Stimulated activated CD8-positive, alpha-beta memory T cell treated with anti-CD3 and anti-CD28 coated beads, Interleukin-12 subunit alpha, Interleukin-12 subunit beta, amount 100 ng/mL, for 1 hour (primary cell): ENCODE results near the gene USP5.

Source experiments
- DNase-seq: peaks from one replicate; pipeline ENCODE4 v3.0.0-alpha.2; 2020; ENCODE audit warnings: low read depth

Gene USP5

DNA sequence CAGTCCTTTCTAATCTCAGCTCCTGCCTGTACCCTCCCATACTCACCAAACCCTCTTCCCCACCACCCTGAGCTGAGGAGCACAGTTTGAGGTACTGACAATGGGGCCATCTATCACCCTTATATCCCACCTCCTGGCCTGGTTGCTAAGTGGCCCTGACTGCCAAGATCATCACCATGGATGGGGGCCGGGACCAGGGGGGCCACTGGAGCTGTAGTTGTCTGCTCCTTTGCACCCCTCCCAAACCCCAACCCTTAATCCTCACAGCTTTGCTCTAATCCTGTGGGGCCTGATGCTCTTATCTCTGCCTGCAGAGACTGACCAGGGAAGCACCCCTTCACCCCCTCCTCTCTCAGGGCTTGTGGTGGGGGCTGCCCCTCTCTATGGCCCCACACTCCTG is 11.6 kb upstream of the USP5 start:
- DNase-seq: no peak

DNA sequence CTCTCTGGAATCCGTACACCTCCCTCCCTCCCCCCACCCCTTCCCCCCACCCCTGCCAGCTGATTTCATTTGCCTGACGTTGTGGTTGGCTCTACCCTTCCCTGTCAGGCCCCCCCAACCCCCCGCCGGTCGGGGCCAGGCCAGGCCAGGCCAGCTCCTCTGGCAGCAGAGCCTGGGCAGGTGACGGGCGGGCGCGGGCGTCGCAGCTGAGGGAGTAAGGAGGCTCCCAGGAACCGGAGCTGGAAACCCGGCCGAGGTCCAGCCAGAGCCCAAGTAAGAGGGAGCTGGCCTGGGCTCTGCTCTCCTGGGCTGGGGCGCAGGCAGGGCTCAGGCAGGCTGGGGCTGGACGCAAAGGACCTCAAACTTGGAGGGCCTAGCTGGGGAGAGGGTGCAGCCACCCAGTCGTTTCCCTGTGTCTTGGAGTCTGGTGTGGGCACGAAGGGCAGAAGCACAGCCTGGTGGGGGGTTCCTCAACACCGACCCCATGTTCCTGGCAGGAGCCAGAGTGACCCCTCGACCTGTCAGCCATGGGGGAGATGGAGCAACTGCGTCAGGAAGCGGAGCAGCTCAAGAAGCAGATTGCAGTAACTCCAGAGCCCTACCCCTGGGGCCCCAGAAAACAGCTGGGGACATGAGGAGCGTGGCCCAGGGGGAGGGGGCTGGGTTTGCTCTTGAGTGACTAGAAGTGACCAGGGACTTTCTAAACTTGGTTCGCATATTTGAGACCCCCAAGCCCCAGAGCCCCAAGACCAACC is 11.0 kb upstream of the USP5 start, which contains the start of gene GNB3:
Gene GNB3, plus strand, starts transcription at position 165 of the 755 bp plus-strand sequence. Its CDS starts 363 bp downstream, at position 528.
- DNase-seq: no peak

DNA sequence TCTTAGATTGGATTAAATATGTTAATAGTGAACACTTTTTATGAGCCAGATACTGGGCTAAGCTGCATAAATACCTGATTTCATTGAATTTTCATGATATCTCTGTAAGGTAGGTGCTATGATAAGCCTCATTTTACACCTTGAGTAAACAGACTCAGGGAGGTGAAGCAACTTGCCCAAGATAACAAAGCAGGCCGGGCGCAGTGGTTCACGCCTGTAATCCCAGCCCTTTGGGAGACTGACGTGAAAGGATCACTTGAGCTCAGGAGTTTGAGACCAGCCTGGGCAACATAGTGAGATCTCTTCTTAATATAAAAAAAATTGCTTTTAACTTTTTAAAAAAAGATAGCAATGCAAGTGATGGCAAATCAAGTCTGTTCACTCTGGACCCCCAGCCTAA is 9.9 kb upstream of the USP5 start:
- DNase-seq: no peak

DNA sequence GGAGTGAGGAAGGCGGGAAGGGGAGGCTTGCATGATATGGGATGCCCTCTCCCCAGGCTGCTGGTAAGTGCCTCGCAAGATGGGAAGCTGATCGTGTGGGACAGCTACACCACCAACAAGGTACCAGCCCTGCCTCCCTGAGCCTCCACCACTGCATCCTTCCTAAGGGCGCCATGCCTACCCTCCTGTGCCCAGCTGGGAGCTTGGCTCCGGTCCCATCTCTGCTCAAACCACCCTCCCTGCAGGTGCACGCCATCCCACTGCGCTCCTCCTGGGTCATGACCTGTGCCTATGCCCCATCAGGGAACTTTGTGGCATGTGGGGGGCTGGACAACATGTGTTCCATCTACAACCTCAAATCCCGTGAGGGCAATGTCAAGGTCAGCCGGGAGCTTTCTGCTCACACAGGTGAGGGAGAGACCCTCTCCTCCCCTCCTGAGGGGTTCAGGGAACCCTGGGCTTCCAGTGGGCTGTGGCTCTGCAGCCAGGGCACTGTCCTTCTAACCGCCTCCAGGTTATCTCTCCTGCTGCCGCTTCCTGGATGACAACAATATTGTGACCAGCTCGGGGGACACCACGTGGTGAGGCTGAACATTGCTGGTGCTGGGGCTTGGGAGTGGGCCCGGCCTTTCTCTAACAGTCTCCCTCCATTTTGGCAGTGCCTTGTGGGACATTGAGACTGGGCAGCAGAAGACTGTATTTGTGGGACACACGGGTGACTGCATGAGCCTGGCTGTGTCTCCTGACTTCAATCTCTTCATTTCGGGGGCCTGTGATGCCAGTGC is 8.6 kb upstream of the USP5 start:
- DNase-seq: no peak

DNA sequence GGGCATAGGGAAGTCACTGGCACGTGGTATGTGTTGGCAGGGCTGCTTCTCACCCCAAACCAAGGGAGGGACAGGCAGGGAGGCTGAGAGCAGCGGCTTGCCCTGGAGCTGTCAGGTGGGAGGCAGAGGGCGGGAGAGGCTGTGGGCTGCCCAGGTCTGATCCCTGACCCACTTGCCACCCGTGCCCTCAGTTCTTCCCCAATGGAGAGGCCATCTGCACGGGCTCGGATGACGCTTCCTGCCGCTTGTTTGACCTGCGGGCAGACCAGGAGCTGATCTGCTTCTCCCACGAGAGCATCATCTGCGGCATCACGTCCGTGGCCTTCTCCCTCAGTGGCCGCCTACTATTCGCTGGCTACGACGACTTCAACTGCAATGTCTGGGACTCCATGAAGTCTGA is 6.6 kb upstream of the USP5 start:
- no peak for DNase-seq

DNA sequence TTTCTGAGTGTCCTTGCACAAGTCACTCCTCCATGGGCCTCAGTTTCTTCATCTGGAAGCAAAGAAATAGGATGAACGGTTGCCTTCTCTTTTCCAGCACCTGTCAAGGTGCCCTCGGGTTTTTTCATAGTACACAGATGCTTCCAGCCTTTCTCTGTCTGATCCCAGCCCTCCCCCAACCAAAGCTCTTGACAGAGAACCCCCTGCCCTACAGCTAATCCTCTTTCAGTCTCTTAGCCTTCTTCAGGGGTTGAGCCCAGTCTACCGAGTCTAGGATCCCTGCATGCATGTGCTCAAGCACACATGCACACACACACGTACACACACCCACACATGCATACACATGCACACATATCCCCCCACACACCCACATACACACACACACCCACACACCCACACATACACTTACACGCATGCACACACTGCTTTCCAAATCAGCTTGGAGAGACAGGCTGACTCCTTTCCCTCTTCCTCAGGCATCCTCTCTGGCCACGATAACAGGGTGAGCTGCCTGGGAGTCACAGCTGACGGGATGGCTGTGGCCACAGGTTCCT is 5.6 kb upstream of the USP5 start:
- DNase-seq: no peak

DNA sequence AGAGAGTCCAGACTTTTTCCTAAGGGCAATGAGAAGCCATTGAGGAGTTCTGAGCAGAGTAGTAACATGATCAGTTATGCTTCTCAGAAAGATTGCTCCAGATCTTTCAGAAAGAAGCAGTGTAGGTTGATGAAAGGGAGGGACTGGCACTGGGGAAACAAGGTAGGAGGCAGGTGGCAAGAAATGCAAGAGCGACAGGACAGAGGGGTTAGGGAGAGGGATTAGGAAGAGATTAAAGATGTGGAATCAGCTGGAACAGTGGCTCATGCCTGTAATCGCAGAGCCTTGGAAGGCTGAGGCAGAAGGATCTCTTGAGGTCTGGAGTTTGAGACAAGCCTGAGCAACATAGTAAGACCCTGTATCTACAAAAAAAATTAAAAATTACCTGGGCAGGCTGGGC is 4.3 kb upstream of the USP5 start:
- no peak for DNase-seq

DNA sequence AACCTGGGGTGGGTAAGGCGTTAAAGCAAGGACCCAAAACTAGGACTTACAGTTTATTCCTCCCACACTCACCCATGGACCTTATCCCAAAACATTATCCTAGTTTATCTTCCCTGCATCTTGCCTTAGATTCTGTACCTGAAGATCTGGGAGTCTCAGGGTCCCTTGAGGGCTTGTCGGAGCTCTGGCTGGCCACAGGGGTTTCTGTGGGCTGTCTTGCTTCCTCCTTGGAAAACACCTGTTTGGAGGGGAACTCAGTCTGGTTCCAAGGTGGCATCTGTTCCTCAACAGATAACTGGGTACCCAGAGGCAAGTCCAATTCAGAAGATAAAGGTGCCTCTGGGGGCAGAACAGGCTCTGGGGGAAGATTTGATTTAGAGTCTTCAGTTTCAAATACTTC is 2.5 kb upstream of the USP5 start:
- no peak for DNase-seq

DNA sequence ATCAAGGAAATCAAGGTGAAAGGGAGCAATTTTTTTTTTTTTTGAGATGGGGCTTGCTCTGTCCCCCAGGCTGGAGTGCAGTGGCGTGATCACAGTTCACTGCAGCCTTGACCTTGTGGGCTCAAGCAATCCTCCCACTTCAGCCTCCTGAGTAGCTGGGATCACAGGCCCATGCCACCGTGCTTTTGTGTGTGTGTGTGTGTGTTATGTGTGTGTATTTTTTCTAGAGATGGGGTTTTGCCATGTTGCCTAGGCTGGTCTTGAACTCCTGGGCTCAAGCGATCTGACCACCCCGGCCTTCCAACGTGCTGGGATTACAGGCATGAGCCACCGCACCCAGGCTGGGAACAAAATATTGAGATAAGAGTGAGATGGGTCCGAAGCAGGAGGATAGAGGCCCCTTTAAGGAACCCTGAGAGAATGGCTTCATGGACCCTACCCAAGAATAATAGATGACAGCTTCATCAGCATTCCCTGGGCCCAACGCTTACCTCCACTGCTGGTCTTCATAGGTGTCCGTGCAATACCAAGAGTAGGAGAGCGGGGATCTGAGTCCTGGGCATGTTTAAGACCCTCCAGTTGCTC is 1.9 kb upstream of the USP5 start:
- no peak for DNase-seq

DNA sequence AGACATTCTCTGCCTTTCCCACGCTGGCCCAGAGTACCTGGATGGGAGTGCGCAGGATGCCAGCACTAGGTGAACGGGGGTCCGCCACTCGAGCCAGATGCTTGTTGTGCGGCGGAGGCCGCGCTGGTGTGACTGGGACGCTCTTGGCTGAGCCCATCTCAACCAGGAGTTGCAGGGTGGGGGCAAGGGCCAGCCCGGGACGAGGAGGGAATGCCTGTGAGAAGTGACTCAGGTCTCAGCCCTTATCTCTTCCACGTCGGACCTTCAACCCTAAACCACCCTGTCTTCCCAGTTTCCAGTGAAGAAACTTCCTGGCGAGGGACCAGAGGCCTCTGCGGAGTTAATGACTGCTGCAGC is 1.2 kb upstream of the USP5 start:
- no peak for DNase-seq

DNA sequence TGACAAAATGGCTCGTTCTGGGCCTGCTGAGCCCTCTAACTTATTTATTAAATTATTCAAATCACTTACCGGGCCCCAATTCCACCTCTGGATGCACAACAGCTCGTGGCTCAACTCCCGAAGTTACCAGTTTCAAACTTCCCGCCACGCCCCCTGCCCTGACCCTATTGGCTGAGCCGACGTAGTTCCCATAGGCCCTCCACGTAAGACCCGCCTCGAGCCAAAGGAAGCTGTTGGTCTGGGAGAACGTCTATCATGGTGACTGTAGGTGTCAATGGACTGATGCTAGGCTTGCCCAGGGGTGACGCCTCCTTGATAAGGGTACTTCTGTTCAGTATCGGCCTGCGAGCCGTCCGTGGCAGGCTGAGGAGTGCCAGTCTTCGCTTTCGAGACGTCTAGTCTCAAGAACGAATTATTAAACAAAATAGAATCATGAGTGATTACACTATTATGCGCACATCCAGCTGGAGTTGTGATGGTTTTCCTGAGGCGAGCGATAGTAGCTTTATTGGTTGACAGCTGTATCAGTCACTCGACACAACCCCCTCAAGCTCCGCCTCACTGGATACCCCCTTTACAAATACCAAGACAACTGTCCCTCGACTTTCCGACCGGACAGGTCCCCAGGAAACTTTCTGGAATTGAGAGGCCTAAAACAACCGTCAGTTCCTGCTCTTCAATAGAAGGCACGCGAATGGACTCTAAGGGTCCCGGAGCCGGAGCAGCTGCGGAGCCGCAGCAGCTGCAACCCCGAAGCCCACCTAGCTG is 613 bp upstream of the USP5 start, which contains the start of gene CDCA3:
Gene CDCA3, minus strand, starts transcription at position 134 of the 768 bp plus-strand sequence. CDS start 334 bp downstream, outside the sequence.
- peak; percentile 84 for DNase-seq

DNA sequence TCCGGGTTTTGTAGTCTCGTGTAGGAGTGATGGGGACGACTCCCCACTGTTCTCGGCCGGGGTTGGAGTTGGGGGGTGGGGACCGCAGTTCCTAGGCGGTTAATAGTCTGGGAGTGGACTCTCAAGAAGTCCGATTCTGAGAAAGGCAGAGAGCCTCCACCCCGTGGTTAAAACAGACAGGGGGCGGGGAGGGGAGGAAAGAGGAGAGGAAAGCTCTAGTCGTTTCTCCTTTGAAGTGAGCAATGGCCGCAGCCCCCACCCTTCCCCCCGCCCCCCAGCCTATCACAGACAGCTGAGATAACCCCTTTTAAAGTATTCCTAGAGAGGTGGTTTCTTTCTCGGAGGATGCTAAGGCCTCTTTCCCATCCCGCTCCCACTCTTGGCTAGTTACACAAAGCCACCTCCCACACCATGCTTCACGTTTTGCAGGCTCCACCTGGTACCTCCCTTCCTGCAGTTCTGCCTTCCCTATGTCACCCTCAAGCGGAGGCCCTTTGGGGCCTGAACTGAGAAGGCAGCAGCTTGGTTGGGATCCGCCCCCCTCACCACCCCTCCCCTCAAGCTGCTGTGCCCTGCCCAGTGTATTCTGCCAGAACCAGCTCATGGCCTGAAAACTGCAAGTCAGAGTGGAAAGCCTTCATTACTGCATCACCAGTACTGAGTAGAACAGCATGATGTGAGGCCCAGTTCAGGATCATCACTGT is 853 bp downstream of the USP5 start:
- DNase-seq: no peak

DNA sequence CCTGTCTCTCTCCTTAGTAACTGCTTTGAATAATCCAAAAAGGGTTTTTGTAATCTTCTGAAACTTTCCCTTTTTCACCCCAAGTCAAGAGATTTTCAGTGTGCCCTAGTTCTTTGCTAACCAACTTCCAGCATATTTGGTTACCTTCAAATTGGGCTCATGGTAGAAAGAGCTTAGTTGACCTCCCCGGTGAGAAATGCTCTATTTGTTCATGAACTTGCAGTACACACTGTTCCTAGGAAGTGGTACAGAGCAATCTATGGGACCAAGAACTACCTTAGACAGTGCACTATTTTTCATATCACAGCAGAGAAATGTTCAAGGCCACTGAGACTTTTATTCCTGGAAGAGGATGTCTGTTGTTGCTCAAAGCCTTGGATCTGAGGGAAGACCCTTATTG is 1.7 kb downstream of the USP5 start:
- no peak for DNase-seq

DNA sequence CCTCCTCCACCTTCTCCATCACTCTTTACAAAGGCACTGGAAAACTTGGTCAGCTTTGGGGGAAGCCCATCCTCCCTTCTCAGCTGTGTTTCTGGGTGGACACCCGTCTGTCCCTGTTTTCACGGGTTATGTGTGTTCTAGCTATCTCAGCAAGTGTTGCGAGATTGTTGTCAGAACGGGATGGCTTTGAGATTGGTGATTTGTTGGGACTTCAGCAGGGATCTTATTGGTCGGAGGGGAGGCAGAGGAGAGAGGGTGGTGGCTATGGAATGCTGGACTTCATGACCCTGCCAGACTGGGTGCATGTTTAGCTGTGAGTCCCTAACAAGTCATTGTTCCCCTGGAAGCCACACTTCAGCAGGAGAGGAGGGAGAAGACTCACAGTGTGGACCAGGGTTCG is 2.1 kb downstream of the USP5 start:
- no peak for DNase-seq

DNA sequence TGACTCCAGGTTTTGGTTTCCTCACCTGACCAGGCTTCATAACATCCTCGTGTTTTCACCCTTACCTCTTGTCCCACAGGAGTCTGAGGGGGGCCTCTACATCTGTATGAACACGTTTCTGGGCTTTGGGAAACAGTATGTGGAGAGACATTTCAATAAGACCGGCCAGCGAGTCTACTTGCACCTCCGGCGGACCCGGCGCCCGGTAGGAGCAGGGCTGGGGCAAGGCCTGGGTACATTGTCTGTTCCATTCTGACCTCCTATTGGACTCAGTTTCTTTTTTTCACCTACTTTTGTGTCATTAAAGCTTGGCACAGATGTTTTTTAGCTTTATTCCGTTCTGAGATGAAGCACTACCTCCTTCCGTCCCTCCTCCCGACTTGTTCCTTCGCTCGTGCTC is 3.4 kb downstream of the USP5 start:
- no peak for DNase-seq

DNA sequence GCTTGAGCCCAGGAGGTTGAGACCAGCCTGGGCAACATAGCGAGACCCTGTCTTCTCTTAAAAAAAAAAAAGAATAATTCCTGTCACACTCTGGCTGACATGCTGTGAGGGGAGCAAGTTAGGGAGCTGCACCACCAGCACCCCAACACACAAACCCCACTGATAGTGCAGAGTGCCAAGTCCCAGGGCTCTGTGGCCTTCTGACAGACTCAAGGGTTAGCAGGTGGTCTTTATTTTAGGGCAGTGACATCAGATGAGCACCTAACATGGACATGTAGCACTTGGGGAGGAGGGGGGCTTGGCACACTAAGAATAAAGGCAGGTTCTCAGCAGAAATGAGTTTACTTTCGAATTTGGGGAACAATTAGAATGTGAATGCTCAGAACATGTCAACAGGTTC is 6.8 kb downstream of the USP5 start:
- DNase-seq: no peak

DNA sequence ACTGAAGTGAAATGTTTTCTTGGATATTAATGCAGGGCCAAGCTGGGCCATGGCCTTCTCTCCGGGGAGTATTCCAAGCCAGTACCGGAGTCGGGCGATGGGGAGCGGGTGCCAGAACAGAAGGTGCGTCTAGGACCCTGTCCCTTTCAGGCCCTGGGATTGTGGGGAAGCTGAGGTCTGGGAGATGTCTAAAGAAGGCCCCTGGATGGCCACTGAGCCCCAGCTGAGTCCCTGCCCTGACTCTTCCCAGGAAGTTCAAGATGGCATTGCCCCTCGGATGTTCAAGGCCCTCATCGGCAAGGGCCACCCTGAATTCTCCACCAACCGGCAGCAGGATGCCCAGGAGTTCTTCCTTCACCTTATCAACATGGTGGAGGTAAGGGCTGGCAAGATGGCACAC is 8.2 kb downstream of the USP5 start:
- no peak for DNase-seq

DNA sequence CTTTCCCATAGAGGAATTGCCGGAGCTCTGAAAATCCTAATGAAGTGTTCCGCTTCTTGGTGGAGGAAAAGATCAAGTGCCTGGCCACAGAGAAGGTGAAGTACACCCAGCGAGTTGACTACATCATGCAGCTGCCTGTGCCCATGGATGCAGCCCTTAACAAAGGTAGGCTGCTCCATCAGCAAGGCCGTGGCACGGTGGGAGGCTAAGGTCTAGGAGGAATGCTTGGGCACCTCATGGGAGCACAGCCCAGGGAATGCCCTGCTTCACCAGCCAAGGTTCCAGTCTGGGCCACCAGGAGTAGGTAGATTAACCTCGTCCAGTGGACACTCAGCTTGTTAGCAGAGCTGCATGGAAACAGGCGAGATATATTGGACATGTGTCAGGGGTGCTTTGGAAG is 9.0 kb downstream of the USP5 start:
- DNase-seq: no peak

DNA sequence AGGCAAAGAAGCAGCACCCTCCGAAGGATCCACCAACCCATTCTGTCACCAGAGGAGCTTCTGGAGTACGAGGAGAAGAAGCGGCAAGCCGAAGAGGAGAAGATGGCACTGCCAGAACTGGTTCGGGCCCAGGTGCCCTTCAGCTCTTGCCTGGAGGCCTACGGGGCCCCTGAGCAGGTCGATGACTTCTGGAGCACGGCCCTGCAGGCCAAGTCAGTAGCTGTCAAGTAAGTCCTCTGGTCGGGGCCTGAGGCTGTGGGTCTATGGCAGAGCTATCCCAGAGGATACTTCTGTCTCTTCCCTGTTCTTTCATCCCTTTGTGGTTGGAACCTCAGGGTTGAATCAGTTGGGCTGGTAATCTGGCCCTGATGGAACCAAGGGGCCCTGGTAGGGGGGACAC is 9.4 kb downstream of the USP5 start:
- no peak for DNase-seq

DNA sequence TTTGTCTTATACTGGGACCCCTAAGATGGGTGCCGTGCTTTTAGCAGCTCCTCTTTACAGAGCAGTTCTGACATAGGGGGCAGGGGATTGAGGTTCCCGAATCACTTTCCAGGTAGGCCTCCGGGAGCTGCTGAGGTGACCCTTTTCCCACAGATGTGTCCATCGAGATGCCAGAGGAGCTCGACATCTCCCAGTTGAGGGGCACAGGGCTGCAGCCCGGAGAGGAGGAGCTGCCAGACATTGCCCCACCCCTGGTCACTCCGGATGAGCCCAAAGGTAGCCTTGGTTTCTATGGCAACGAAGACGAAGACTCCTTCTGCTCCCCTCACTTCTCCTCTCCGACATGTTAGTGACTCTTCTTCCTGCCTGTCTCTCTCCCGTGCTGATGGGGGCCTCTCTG is 11.1 kb downstream of the USP5 start:
- DNase-seq: no peak

DNA sequence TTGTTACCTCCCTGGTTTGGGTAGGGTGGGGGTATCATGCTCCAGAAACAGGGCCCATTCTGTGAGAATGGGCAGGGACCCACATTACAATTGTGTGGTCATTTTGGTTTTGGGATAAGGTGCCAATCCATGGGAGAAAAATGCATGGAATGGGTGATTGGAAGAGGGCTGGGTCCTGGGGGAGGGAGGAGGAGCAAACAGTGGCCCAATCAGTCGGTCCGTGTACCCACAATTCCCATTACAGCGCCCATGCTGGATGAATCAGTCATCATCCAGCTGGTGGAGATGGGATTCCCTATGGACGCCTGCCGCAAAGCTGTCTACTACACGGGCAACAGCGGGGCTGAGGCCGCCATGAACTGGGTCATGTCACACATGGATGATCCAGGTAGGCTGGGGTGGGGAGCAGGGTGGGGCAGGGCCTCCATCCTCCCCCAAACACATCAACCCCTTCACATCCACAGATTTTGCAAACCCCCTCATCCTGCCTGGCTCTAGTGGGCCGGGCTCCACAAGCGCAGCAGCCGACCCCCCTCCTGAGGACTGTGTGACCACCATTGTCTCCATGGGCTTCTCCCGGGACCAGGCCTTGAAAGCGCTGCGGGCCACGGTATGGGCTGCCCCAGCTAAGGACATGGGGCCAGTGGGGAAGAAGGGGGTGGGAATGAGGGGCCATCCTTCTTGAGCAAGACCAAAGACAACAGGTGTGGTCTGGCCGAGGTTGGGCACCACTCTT is 11.8 kb downstream of the USP5 start:
- DNase-seq: no peak
